Measurements from ENCODE around the gene CYSRT1.

The CYSRT1 gene

GRCh38 chr9:137212520-137212919, 12.5 kb upstream of the CYSRT1 start:
- Histone ChIP-seq H3K36me3 (peaks cover 32 to 92% (median 56%) of the 10 kb centered on the region in 11 experiments; a peak in 21 of 22 replicates), H3K27me3 (no peaks in the 10 kb centered on the region), H3K9me3 (replicated peaks in 1 of 11) (no peaks in the 10 kb centered on the region), H3K27ac (no peak overlapping the region), H4K20me1 (peaks cover 0 to 79% (median 15%) of the 10 kb centered on the region in 11 experiments; a peak in 13 of 22 replicates), H3K4me1 (peaks cover 20 to 32% (median 23%) of the 10 kb centered on the region in 10 experiments), H3K4me3 (no peak overlapping the region), H3K4me2 (no peak overlapping the region), H3K9ac (peak overlapping the region in 2 of 11 experiments; percentile 30 to 50; a peak in 2 of 22 replicates)
- no peak for TF ChIP-seq Cebpa-rat (IDR thresholded peaks at IDR 0.05)

- Histone ChIP-seq H3K4me3 (no peak overlapping the region), H3K36me3 (peaks cover 28 to 95% (median 54%) of the 10 kb centered on the region in 11 experiments; a peak in 21 of 22 replicates), H3K4me1 (peaks cover 26 to 40% (median 31%) of the 10 kb centered on the region in 10 experiments), H3K9ac (0 out of 22 replicates have a peak overlapping the region, but pooled peaks of 1 of the 11 experiments have one; percentile 8), H3K27ac (no peak overlapping the region), H3K9me3 (replicated peaks in 1 of 11) (no peaks in the 10 kb centered on the region), H3K4me2 (no peak overlapping the region), H3K27me3 (no peaks in the 10 kb centered on the region), H4K20me1 (peaks cover 0 to 88% (median 15%) of the 10 kb centered on the region in 11 experiments; a peak in 13 of 22 replicates)
- no peak for TF ChIP-seq Cebpa-rat (IDR thresholded peaks at IDR 0.05)
Measured at GRCh38 chr9:137213160-137214060, 11.6 kb upstream of the CYSRT1 start.

DNA sequence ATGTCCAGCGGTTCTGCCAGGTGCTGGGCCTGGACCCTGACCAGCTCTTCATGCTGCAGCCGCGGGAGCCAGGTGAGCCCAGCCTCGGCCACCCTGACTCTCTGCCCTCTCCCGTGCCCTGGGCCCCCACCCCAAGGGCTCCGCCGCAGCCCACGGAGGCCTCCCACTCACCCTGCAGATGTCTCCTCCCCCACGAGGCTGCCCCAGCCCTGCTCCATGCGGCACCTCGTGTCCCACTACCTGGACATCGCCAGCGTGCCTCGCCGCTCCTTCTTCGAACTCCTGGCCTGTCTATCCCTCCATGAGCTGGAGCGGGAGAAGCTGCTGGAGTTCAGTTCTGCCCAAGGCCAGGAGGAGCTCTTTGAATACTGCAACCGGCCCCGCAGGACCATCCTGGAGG, 10.4 kb upstream of the CYSRT1 start:
- peaks cover 21 to 90% (median 46%) of the 10 kb centered on the region in 11 experiments; a peak in 21 of 22 replicates for H3K36me3 ChIP-seq
- H3K27me3 ChIP-seq, result no peaks in the 10 kb centered on the region
- H3K9me3 ChIP-seq (replicated peaks in 1 of 11), result no peaks in the 10 kb centered on the region

GRCh38 chr9:137215196-137215986, 9.6 kb upstream of the CYSRT1 start:
- no peak overlapping the region for H3K27ac ChIP-seq
- no peaks in the 10 kb centered on the region for H3K9me3 ChIP-seq (replicated peaks in 1 of 11)
- TF ChIP-seq Cebpa-rat (IDR thresholded peaks at IDR 0.05), result no peak
- H3K9ac ChIP-seq, result peak overlapping the region in 5 of 11 experiments; percentile 4 to 64 (median 44); a peak in 3 of 22 replicates
- H4K20me1 ChIP-seq, result peaks cover 0 to 89% (median 15%) of the 10 kb centered on the region in 11 experiments; a peak in 13 of 22 replicates
- H3K4me1 ChIP-seq, result peaks cover 22 to 48% (median 32%) of the 10 kb centered on the region in 10 experiments
- no peaks in the 10 kb centered on the region for H3K27me3 ChIP-seq
- peak overlapping the region in 2 of 11 experiments; percentile 85 to 96; a peak in 2 of 22 replicates for H3K4me2 ChIP-seq
- no peak overlapping the region for H3K4me3 ChIP-seq
- peaks cover 20 to 86% (median 50%) of the 10 kb centered on the region in 11 experiments; a peak in 20 of 22 replicates for H3K36me3 ChIP-seq

More for the DNA sequence above, 10.4 kb upstream of the CYSRT1 start:
- Histone ChIP-seq H3K4me1 (peaks cover 25 to 43% (median 37%) of the 10 kb centered on the region in 10 experiments), H3K4me3 (no peak overlapping the region), H3K9ac (no peak overlapping the region), H4K20me1 (peaks cover 0 to 88% (median 15%) of the 10 kb centered on the region in 11 experiments; a peak in 13 of 22 replicates), H3K4me2 (no peak overlapping the region), H3K27ac (no peak overlapping the region)
- TF ChIP-seq Cebpa-rat (IDR thresholded peaks at IDR 0.05), result no peak

GRCh38 chr9:137216188-137216965, 8.6 kb upstream of the CYSRT1 start:
- Histone ChIP-seq H3K36me3 (peaks cover 20 to 77% (median 50%) of the 10 kb centered on the region in 11 experiments; a peak in 20 of 22 replicates), H3K27ac (peak overlapping the region in 1 of 11 experiments; percentile 49; a peak in 2 of 22 replicates), H4K20me1 (peaks cover 0 to 83% (median 14%) of the 10 kb centered on the region in 11 experiments; a peak in 12 of 22 replicates), H3K27me3 (no peaks in the 10 kb centered on the region), H3K9me3 (replicated peaks in 1 of 11) (no peaks in the 10 kb centered on the region), H3K4me3 (peak overlapping the region in 5 of 10 experiments; percentile 32 to 52 (median 37); a peak in 5 of 20 replicates), H3K4me2 (peak overlapping the region; percentile 42 to 96 (median 68)), H3K4me1 (peaks cover 23 to 53% (median 34%) of the 10 kb centered on the region in 10 experiments), H3K9ac (peak overlapping the region in 10 of 11 experiments; percentile 42 to 74 (median 54); a peak in 13 of 22 replicates)
- TF ChIP-seq Cebpa-rat (IDR thresholded peaks at IDR 0.05), result no peak

GRCh38 chr9:137217276-137218211, 7.4 kb upstream of the CYSRT1 start:
- Histone ChIP-seq H3K27ac (peak overlapping the region in 10 of 11 experiments; percentile 1 to 68 (median 36); a peak in 17 of 22 replicates), H3K9ac (peak overlapping the region; percentile 32 to 74 (median 57); a peak in 21 of 22 replicates), H3K4me2 (peak overlapping the region; percentile 42 to 96 (median 68)), H3K4me1 (peaks cover 23 to 56% (median 36%) of the 10 kb centered on the region in 10 experiments), H3K9me3 (replicated peaks in 1 of 11) (no peaks in the 10 kb centered on the region), H3K27me3 (no peaks in the 10 kb centered on the region), H3K4me3 (peak overlapping the region in 5 of 10 experiments; percentile 32 to 52 (median 37); a peak in 9 of 20 replicates), H4K20me1 (peaks cover 0 to 71% (median 12%) of the 10 kb centered on the region in 11 experiments; a peak in 11 of 22 replicates), H3K36me3 (peaks cover 20 to 66% (median 45%) of the 10 kb centered on the region in 11 experiments; a peak in 20 of 22 replicates)
- no peak for TF ChIP-seq Cebpa-rat (IDR thresholded peaks at IDR 0.05)

Measured in BLaER1 treated with 17β-estradiol and CSF1 and Interleukin-3, amounts not matched to agents 10 nM and 100 nM (cell line).